ENCODE measurements around the gene BMAL1. TPM values are rescaled to one million over a fixed set of nuclear protein-coding genes. Genes with fewer than 3 reads are reported as not detected.

BMAL1 gene
- total RNA-seq, 1 donor from 2014 or later: 29.8 TPM

DNA sequence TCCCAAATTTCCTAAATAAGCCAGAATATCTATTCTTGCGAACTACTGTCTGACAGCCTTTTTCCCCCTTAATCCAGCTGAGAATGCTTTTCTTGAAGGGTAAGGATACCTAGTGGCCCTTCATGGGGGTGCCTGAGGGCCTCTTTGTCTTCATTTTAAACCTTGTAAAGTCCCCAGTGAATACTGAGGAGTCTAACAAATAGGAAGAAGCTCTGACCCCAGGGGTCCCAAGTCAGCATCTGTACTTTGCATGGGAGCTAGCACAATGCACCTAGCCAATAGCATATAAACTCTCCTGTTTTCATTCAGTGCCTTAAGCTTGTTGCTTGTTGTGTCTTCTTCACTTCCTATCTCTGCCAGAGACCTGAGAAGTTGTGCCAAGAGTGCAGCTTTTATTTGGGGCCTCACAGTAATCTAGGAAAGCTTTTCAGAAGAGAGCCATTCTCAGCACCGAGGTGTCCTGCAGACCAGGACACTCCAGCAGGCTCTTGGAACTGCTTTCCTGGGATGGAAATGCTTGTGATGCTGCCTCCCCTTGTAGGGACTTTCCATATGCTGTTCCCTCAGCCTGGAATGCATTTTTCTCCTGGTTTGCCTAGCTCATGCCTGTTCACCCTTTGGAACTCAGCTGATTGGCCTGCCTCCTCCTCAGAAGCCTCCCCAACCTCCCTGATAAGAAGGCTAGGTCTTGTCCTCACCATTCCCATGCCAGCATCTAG, 37.2 kb downstream of the BMAL1 start:
- no peak for DNase-seq (ENCODE audit: low spot score in 2 of 2)
- no peak for FAIRE-seq

DNA sequence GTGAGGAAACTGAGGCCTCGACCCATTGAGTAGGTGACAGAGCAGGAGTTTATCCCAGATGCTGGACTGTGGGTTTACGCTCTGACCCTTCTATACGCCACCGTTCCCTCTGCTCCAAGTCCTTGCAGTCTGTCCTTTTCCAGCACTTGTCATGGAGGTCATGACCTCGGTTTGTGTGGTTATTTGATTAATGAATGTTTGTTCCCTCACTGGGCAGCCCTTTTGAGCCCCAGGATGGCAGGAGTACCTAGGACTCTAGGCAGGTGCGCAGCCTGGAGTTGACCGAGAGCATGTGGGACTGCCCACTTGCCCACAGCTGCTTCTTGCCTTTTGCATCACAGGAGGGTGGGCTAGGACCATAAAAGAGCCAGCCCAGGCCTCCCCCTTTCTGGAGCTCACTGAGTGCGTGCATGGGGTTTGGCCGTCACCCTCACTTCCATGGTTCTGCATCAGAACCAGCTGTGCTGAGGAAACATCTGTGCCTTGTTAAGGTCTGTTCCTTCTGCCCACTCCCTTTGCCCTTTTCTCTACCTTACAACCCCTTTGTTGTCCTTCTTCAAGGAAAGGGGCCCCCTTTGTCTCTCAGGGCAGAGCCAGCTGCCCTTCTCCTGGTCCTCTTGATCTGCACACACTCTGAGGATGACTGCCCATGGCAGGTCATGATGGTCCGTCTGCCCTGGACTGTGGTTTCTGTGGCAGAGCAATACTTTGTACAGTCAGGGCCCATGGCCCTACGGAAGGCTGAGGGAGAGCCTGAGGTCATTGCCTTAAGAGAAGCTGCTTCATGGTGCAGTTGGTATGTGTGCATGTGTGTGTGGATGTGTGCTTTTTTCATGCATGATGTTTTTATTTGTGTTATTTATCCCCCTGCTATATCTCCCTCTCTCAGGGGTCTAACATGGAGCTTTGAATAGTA, 38.2 kb downstream of the BMAL1 start:
- FAIRE-seq (no peak), DNase-seq (ENCODE audit: low spot score in 2 of 2) (no peak)

DNA sequence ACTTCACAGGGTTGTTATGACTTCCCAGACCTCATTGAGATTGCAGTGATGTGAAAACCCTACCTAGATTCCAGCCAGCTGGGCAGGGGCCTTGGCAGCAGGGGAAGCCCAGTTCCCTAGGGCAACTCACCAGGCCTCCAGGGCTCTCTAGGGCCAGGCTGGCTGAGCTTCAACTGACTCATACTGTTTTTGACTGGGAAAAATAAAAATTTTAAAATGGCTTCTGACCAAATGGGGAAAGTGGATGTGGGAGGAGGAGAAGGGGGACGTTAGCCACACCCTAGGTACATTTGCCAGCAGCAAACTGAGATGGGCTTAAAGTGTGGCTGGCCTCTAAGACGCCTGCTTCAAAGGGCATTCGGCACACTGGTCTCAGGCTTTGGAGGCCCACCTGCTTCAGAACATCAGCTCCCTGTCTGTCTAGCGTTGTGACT, 39.0 kb downstream of the BMAL1 start:
- DNase-seq (ENCODE audit: low spot score in 2 of 2): no peak
- no peak for FAIRE-seq

DNA sequence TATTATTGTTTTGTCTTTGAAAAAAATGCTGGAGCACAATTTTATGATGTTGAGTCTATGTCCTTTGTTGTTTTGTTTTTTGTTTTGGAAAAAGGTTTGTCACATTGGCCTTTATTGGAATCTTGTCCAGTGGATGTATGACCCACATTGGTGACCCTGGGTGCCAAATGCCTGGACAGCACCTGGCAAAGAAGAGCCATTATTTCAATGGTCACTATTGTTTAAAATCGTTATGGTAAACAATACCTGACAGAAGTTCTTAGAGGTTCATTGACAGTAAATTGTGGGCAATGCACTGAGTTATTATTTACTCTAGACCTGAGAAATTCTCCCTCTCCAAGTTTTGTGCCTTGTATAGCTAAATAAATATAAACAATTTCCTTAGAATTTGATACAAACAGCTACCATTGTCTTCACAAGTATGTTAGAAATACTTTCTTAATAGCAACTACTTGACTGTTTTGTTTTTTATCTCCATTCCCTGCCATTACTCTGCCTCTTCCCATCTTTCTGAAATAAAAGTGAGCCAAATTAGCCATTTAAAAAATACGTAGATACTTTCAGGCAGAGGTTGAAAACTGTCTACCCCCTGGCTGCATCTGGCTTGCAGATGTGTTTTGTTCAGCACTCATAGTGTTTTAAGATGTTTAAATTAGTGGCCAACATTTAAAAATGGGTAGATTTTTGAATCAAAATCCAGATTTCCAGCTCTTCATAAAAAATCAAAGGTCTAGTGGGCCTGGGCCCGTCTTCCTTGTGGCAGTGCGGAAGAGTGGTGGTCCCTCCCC, 39.9 kb downstream of the BMAL1 start:
- no peak for FAIRE-seq
- DNase-seq (ENCODE audit: low spot score in 2 of 2): no peak

DNA sequence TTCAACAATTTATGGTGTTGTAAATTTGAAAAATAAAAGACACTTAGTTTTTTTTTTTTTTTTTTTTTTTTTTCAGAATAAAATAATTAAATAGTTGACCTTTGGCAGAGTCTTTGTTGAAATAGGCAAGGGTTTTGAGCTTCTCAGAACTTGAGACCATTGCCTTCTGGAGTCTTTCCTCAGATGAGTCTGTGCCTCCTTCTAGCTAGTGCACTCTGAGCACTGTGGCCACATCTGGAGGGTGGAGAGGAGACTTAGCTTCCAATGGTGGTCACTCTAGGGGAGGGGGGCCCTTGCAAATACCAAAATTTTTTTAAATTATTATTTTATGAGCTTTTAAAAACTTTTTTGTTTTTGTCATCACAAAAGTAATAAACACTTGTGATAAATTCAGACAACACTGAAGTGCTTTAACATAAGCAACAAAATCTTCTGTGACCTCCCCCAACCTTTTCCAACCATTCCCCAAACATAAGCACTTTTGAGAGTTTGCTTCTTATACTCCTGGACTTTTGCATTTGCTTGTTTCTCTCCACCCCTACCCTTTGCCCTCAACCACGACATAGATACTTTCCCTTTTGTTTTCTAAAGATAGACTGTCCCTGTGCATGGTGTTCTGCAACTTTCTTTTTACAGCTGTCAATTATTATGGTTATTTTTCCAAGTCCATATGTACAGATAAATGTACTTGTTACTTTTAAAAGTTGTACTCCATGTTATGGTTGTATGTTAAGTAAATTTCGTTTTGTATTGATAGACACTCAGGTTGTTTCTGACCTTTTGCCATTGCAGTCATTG, 41.1 kb downstream of the BMAL1 start:
- DNase-seq (ENCODE audit: low spot score in 2 of 2): no peak
- FAIRE-seq: no peak

DNA sequence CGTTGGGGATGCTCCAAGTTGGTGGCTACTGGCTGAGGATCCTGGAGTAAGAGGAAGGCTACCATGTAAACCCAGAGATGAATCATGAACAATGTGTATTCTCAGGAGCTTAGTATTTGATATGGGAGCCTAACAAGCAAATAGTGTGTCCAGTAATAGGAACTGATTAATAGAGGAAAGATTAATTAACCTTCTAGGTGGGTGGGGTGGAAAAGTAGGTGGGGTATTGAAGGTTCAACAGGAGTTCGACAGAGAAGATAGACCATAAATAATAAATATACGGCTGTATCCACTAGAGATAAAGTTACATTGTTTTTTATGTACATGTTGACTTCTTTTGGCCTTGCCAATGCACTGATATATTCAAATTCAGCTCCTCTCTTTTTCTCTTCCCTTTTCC, 43.1 kb downstream of the BMAL1 start:
- FAIRE-seq (no peak), DNase-seq (ENCODE audit: low spot score in 2 of 2) (no peak)

DNA sequence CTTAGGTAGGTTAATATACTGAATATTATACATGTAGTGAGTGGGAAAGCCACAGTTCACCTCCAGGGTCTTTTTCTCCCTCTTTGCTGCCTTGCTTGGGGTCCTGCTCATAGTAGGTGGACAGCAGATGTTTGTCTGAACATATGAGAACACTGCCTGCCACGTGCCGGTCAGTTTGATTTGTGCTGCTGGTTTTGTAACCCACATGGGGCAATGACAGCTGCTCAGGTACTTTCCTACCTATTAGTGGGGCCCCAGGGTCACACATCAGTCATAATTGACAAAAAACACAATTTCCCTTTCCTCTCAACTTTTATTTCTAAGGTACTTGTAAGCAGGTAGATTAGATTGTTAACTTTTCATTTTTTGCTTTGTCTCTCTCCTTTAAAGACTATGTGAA, 43.8 kb downstream of the BMAL1 start:
- FAIRE-seq (no peak), DNase-seq (ENCODE audit: low spot score in 2 of 2) (no peak)

DNA sequence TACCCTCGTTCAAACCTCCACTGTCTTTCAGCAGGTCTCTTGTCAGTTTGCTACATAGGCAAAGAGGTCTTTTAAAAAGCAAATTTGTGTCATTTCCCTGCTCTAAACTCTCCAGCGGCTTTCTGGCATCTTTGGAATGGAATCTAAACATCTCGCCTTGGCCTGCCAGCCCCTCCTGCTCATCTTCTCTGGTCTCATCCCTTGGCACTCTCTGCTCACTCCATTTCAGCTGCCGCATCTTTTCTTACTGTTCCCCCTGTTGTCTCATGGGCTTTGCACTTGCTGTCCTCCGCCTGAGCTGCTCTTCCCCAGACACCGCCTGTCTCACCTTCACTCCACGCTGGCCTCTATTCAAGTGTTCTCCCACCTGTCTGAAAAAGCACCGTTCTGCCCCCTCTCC, 46.6 kb downstream of the BMAL1 start:
- no peak for DNase-seq (ENCODE audit: low spot score in 2 of 2)
- FAIRE-seq: no peak

DNA sequence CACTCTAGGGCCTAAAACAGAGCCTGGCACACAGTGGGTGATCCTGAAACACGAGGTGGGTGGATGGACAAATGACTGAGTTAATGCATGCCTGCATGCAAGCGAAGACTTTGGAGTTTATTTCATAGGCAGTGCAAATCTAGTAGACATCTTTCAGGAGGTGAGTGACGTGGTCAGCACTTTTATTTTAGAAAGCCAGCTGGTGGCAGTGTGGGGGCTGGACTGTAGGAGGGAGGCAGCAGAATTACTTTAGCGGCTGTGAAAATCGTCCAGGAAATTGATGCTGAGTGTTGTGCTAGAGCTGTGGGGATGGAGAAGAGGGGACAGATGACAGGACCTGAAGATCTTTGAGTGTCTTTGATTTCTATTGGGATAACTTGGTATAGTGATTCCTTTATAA, 47.1 kb downstream of the BMAL1 start:
- DNase-seq (ENCODE audit: low spot score in 2 of 2): no peak
- no peak for FAIRE-seq

DNA sequence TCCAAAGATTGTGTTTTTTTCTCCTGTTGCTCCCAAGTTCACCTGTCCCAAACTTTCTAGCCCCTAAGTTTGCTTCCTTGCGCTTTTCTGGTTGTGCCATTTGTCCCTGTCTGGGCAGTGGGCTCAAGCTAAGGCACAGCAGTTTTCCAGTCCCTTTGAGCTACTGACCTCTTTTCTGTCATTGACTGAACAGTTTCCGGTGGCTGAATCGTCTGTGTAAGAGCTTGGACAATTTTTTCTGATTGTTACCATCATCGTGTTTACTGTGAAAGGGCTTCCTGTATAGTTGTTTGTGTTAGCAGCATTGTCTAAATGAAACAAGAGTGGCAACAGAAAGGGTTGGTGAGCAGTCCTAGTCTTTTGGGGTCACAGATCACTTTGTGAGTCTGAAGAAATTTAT, 49.8 kb downstream of the BMAL1 start:
- FAIRE-seq (no peak), DNase-seq (ENCODE audit: low spot score in 2 of 2) (no peak)

DNA sequence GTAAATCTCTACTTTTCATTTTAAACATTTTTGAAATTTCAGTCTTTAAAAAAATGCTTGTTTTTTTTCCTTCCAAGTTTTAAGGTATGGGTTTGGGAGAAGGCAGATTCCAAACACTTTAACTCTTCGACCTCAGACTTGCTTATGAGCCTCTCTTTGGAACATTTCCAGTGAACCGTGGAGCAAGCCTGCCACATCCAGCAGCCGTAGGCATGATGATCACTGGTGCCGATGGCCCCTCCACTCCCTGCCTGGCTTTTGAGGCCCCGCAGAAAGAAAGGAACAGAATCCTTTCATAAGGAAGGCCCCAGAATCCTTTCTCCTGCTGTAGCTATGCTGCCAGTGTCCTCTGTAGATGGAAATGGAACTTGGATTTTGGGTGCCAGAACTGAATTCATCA, 50.7 kb downstream of the BMAL1 start:
- DNase-seq (ENCODE audit: low spot score in 2 of 2) (no peak), FAIRE-seq (no peak)

DNA sequence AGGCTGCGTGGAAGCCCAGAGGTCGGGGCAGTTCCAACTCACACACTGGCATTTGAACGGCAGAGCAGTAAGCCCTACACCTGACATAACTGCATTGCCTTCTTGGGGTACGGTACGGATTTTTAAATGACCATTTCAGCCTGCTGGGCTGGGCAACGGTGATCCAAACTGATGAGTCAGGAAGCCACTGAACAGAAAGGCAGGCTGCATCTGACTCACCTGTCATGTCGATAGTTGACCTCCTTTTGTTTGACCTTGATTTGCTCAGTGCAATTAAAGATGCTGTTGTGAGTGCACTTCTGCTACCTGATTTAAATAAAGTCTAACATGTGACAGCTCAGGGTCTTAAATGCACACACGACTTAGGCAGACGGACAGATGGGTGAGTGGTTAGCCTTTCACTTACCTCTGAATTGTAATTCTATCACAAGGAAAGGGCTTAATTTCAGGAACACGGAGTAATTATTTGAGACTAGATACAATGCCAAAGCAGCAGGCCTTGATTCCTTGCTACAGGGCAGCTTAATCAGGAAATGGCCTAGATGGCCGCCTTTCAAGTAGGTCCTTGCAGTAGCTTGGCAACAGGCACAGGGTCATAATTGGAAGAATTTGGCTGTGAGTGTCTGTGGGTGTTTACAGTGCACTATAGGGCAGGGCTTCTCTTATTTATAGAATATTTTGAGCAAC, 52.2 kb downstream of the BMAL1 start:
- FAIRE-seq (no peak), DNase-seq (ENCODE audit: low spot score in 2 of 2) (no peak)

DNA sequence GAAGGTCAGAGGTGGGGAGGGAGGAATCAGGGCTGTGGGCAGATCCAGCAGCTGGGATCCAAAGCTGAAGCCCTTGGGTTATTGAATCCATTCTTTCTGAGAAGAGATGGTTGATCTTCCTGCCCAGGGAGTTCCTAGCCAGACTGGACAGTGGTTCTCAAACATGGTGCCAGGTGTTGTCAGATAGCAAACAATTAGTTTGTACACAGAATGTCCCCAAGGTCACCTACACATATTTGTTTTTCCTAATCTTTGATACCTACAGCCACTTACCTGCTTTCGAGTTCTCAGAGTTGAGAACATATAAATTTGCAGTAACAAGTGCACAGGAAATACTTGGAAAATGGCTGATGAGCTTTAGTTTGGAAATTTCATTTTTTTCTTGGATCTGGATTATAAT, 54.5 kb downstream of the BMAL1 start:
- DNase-seq (ENCODE audit: low spot score in 2 of 2) (no peak), FAIRE-seq (no peak)

DNA sequence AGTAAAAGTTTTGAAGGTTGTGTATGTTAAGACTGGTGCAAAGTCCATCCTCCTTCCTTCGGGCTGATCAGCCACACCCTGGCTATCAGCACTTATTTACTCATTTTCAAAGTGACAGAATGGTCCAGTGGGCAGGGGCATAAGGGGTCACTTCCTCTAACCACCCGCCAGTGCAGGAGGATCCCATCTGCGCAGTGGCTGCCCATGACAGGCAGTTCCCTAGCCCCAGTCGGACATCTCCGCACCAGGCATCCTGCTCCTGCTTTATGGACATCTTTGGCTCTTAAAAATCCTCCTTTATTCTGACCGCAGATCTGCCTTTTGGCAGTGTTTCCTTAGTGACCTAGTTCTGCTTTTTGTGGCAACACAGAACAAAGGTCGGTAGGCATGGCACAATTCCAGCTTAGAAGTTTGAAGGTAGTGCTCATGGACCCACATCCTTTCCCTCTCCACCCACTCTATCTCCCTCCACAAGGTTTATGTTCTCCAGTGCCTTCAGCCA, 55.9 kb downstream of the BMAL1 start:
- FAIRE-seq (no peak), DNase-seq (ENCODE audit: low spot score in 2 of 2) (no peak)

DNA sequence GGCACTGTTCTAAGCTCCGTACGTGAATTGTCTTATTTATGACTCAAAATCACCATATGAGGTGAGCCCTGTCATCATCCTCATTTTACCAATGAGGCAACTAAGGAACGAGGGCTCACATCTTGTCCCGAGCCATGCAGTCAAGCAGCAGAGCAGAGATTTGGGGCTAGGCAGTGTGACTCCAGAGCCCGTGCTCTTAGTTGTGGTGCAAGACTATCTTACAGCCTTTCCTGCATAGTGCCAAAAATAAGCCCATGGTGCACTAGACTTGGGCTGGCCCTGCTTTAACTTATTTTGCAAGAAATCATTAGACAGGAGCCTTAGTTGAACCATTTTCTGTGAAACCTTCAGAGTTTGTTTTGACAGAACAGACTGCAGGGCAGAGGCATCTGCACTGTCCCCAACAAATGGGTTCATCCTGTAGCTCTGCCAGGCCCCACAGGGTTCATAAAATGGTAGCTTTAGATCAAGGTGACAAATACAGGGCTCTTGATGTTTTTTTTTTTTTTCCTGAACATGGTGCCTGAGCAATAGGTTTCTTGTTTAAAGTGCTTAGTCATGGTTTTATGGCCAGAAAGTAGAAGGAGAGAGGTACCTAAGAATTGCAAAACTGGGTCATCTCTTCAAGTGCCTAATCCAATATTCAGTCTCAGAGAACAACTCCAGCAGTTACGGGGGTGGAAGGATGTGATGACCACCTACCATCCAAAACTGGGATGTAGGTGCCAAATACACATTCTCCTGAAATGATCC, 56.6 kb downstream of the BMAL1 start:
- DNase-seq (ENCODE audit: low spot score in 2 of 2): no peak
- no peak for FAIRE-seq

DNA sequence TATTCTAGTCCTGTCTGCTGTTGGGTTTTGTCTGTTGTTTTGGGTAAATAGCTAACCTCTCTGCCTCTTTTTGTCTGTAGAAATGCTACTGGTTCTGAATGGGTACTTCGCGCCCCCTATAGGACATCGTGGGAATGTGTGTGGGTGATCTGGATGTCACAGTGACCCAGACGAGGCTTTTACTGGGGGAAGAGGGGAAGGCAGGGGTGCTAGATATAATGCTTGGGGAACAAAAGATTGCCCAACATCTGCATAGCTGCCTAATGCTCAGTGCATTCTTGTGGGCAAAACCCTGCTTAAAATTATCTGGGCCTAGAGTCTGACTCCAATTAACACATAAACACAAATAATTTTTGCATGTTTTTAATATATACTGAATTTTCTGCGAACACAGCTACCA, 57.7 kb downstream of the BMAL1 start:
- FAIRE-seq (no peak), DNase-seq (ENCODE audit: low spot score in 2 of 2) (no peak)

DNA sequence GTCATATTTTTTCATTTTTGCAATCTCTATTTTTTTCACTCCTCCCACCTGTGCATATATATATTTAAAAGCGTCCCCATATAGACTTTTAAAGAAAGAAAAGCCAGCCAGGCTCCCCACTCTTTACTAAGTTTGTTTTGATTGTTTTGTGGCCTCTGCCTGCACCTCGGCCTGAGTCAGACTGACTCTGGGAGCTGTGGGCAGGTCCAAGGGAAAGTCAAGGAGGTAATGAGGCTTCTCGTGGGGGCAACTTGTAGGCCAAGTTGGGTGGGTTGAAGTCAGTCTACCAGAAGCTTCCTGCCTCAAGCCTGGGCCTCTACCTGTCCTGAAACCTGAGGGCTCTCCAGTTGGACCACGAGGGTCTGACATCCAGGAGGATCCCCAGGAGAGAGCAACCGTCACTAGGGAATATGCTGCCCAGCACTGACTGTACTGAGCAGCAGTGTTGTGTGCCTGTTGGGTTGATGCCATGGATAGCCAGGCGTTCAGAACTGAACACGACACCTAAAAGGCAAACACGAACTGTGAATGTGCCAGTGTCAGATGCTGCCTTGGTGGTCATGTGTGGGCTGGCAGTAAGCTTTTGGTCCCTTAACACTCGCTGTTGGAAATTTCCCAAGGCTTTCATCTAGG, 58.8 kb downstream of the BMAL1 start:
- DNase-seq (ENCODE audit: low spot score in 2 of 2) (no peak), FAIRE-seq (no peak)

DNA sequence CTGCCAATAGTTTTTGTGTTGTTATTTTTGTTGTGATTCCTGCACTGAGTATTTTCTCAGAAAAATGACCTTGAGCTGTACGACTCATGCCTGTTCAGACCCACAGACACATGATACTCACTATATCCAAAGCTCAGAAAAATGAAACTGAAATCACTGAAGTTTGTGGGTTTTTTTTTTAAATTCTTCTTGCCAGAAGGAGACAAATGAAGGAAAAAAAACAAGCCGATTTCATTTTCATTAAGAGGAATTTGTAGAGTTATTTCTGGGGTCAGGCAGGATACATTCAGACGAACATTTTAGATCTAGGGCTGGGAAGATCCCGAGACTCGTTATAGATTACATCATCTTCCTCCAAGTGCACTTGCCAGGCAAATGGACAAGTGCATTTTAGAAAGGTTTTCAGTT, 60.4 kb downstream of the BMAL1 start:
- DNase-seq (ENCODE audit: low spot score in 2 of 2): no peak
- FAIRE-seq: no peak
